Measurements from ENCODE around the gene SH3BP2.

SH3BP2 gene

DNA sequence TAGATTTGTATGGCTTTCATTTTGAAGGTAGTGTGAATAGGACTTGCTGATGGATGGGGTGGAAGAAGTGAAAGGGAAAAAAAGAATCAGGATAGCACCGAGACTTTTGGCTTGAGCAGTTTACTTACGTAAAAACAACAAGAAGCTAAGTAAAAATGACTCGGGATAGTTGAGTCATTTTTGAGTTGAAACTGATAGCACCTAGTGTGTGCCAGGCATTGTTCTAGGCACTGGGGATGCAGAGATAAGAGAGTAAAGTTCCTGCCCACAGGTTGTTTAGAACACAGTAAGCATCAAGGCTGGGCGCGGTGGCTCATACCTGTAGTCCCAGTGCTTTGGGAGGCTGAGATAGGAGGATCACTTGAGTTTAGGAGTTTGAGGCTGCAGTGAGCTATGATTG, 85.5 kb downstream of the SH3BP2 start:
- DNase-seq (ENCODE audit: low spot score) = no peak

- no peak for DNase-seq (ENCODE audit: low spot score)
These were observed 86.1 kb downstream of the SH3BP2 start for GRCh38 chr4:2879026-2879425.

DNA sequence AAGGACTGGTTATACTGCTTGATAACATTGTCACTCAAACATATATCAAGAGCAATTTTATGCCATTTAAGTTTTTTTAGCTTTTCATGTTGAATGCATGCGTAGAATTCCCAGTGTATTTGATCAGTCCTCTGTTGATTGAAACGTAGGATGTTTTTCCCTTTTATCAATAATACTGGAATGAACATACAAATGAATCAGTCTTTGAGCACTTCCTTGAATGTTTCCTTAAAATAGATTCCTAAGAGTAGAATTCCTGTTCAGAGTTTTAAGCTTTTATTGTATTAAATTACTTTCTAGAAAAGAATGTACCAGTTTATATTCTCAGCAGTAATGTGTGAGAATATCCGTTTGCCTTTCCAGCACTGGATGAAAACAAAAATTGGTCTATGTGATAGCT, 88.5 kb downstream of the SH3BP2 start:
- no peak for DNase-seq (ENCODE audit: low spot score)

DNA sequence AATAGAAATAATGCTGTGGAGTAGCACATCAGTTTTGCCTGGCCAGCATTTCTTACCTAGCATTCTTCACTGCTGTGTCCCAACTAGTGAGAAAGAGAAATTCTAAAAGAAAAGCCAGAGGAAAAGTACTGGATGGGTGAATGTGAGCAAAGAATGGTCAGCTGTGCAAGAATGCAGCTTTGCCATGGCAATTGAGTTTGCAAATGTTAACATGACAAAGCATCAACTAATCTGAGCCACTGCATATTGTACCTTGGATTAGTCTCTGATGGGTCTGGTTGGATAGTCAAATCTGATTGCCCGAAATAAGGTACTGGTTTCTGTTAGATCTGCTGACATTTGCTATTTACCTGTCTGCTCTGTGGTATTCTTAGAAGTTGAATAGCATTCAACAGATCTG, 89.5 kb downstream of the SH3BP2 start:
- DNase-seq (ENCODE audit: low spot score) = no peak

DNA sequence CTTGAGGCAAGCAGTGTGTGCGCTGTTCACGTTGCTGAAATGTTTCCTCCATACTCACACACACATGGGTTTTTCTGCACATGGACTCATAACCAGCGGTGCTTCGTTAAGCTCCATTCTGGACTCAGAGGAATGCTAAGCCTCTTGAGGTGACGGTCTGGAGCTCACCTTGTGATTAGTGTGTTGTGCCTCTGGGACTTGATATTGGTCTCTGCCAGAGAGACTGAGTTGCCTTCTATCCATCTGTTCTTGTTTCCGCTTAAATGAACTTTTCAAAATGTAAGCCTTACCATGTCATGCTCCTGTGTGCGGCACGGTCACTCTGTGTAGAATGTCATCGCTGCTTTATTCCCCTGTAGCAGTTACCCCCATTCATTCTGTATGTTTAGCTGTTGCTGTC, 93.3 kb downstream of the SH3BP2 start:
- DNase-seq (ENCODE audit: low spot score) = no peak

- no peak for DNase-seq (ENCODE audit: low spot score)
These were observed 93.7 kb downstream of the SH3BP2 start for GRCh38 chr4:2886622-2887021.

DNA sequence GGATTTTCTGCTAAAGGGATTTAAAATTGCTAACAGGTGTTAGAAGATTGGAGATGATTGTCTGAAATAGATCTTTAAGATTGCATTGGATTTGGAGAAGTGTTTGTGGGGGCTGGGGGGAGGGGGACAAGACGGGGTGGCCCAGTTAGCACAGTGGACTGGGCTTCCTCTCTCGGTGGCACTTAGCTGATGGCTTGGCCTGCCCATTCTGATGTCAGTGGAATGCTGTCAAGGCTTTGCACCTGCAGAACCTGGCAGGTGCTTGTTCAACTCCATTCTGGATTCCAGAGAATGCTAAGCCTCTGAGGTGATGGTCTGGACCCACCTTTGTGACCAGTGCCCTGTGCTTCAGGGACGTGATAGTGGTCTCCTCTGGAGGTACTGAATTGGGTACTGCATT, 94.5 kb downstream of the SH3BP2 start:
- no peak for DNase-seq (ENCODE audit: low spot score)

DNA sequence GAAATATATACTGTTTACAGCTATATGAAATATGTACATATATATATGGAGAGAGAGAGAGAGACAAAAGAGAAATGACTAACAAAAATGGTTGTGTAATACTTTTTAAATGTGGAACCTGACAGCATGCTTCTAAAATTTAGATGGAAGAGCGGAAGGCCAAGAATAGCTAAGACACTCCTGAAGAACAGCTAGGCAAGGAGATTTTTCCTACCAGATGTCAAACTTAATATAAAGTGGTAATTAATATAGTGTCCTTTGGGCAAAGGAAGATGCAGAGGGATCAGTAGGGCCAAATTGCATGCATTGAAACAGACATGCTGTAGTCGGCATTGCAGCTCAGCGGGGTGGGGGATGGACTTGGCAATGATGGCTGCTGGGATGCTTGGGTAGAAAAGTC, 96.0 kb downstream of the SH3BP2 start:
- no peak for DNase-seq (ENCODE audit: low spot score)

All from AG08395 (cell line).